GM21786 (cell line): ENCODE data around the gene LAMA5.

ENCODE experiments used
- ATAC-seq: cut with Tn5 transposase; IDR thresholded peaks from one replicate; pipeline ENCODE4 v1.9.1; 2021; ENCODE audit not compliant: unreplicated experiment

Gene LAMA5

GRCh38 chr20:62330576-62331317 is 36.4 kb downstream of the LAMA5 start:
- ATAC-seq, result no peak

- no peak for ATAC-seq
Observed at GRCh38 chr20:62329389-62330377, 37.4 kb downstream of the LAMA5 start.

- no peak for ATAC-seq
Observed at GRCh38 chr20:62328684-62329388, 38.3 kb downstream of the LAMA5 start.

GRCh38 chr20:62327726-62328495 is 39.2 kb downstream of the LAMA5 start:
- ATAC-seq, result no peak

GRCh38 chr20:62326959-62327725 is 40.0 kb downstream of the LAMA5 start:
- no peak for ATAC-seq

- no peak for ATAC-seq
Observed at GRCh38 chr20:62326559-62326958, 40.6 kb downstream of the LAMA5 start.

- ATAC-seq, result no peak
Observed at GRCh38 chr20:62325172-62325905, 41.8 kb downstream of the LAMA5 start.

- ATAC-seq, result no peak
Observed at GRCh38 chr20:62323980-62324906, 42.9 kb downstream of the LAMA5 start.

GRCh38 chr20:62323146-62323979 is 43.7 kb downstream of the LAMA5 start:
- no peak for ATAC-seq

GRCh38 chr20:62322492-62323041 is 44.5 kb downstream of the LAMA5 start:
- no peak for ATAC-seq

- ATAC-seq, result no peak
Observed at GRCh38 chr20:62321975-62322374, 45.1 kb downstream of the LAMA5 start.

- ATAC-seq, result no peak
Observed at GRCh38 chr20:62321521-62321948, 45.6 kb downstream of the LAMA5 start.

GRCh38 chr20:62320581-62321354 is 46.3 kb downstream of the LAMA5 start:
- no peak for ATAC-seq

- no peak for ATAC-seq
Observed at GRCh38 chr20:62319346-62319909, 47.7 kb downstream of the LAMA5 start.

GRCh38 chr20:62318400-62319345 is 48.4 kb downstream of the LAMA5 start:
- ATAC-seq, result no peak
